H1 (cell line): ENCODE data around the gene ENAH. TPM values are rescaled to one million over a fixed set of nuclear protein-coding genes. Genes with fewer than 3 reads are reported as not detected.

Experiments
- CTCF ChIA-PET: fragments of 300-600 bp; sonication (Branson Sonifier 250); formaldehyde crosslinking; loops from one replicate; lab custom pipeline; 2021; ENCODE audit not compliant: partially characterized antibody; lab: Charles Lee
- POLR2A ChIA-PET: fragments of 300-600 bp; sonication (Branson Sonifier 250); formaldehyde crosslinking; loops from one replicate; lab custom pipeline; 2021; ENCODE audit warnings: inconsistent platforms; ENCODE audit not compliant: partially characterized antibody; lab: Charles Lee
- DNase-seq, 2 experiments: peaks; one replicate each; pipeline versions ENCODE4 v3.0.0 to v3.0.0-alpha.2; 2010 to 2022; ENCODE audit warnings: low spot score in 2 of 2, low read depth in 1 of 2, mixed read lengths in 1 of 2
- FAIRE-seq: peaks from 2 replicates; lab custom pipeline; 2011; peaks lifted over from hg19 to GRCh38; lab: Jason Lieb, UNC
- H2AFZ ChIP-seq: 2 replicates; pipeline ENCODE4 v1.8.1; 2012; ENCODE audit warnings: low read length, inconsistent platforms
- H2AK5ac ChIP-seq: 2 replicates; pipeline ENCODE4 v1.6.1; 2013; ENCODE audit warnings: low read depth, low read length
- H2BK120ac ChIP-seq: replicated peaks from 2 replicates; pipeline ENCODE3; 2013; ENCODE audit warnings: low read depth, low read length, inconsistent platforms
- H2BK12ac ChIP-seq: 2 replicates; pipeline ENCODE4 v1.6.1; 2013; ENCODE audit warnings: low read depth, low read length
- H2BK15ac ChIP-seq: 2 replicates; pipeline ENCODE4 v1.6.1; 2013; ENCODE audit warnings: low read length
- H2BK20ac ChIP-seq: 2 replicates; pipeline ENCODE4 v1.6.1; 2013; ENCODE audit warnings: low read length
- H2BK5ac ChIP-seq: 2 replicates; pipeline ENCODE4 v1.6.1; 2013; ENCODE audit warnings: low read depth, low read length
- H3K14ac ChIP-seq: 2 replicates; pipeline ENCODE4 v1.6.1; 2013; ENCODE audit warnings: inconsistent platforms; ENCODE audit not compliant: insufficient read length
- H3K18ac ChIP-seq: 2 replicates; pipeline ENCODE4 v1.6.1; 2013; ENCODE audit warnings: low read length; ENCODE audit errors: extremely low read depth
- H3K23ac ChIP-seq: 2 replicates; pipeline ENCODE4 v1.6.1; 2013; ENCODE audit warnings: inconsistent platforms; ENCODE audit not compliant: insufficient read length
- H3K23me2 ChIP-seq: 2 replicates; pipeline ENCODE4 v1.6.1; 2013; ENCODE audit warnings: low read depth, low read length
- H3K27ac ChIP-seq: 2 replicates; pipeline ENCODE4 v1.6.1; 2011; ENCODE audit warnings: low read depth, low read length, inconsistent platforms
- H3K27me3 ChIP-seq, 4 experiments: replicated peaks in 1 of 4; 1 replicate in 1 of 4; 2 replicates in 3 of 4; pipeline versions ENCODE4 v1.6.1 to v1.8.1; 2011 to 2013; ENCODE audit warnings: low read length in 3 of 4, mild to moderate bottlenecking in 3 of 4, inconsistent platforms in 2 of 4, mixed read lengths in 2 of 4, moderate library complexity in 1 of 4; ENCODE audit not compliant: control insufficient read depth in 3 of 4, insufficient read depth in 3 of 4; ENCODE audit errors: extremely low read depth in 1 of 4
- H3K36me3 ChIP-seq, 4 experiments: 2 replicates each; pipeline versions ENCODE4 v1.6.1 to v1.8.1; 2011 to 2013; ENCODE audit warnings: mild to moderate bottlenecking in 4 of 4, low read length in 3 of 4, moderate library complexity in 2 of 4, control low read depth in 1 of 4, inconsistent platforms in 1 of 4; ENCODE audit not compliant: insufficient read depth in 4 of 4, control insufficient read depth in 2 of 4
- H3K4ac ChIP-seq: replicated peaks from 2 replicates; pipeline ENCODE3; 2013; ENCODE audit warnings: low read length, low read depth, mixed read lengths, inconsistent platforms; ENCODE audit not compliant: insufficient read length
- H3K4me1 ChIP-seq, 4 experiments: replicated peaks in 1 of 4; 1 replicate in 1 of 4; 2 replicates in 3 of 4; pipeline versions ENCODE4 v1.6.1 to v1.8.1; 2011 to 2013; ENCODE audit warnings: low read length in 3 of 4, inconsistent platforms in 2 of 4, mixed read lengths in 1 of 4; ENCODE audit not compliant: insufficient read depth in 4 of 4, control insufficient read depth in 3 of 4
- H3K4me2 ChIP-seq, 2 experiments: 2 replicates each; pipeline versions ENCODE4 v1.6.1 to v1.8.1; 2011 to 2013; ENCODE audit warnings: low read depth in 2 of 2, low read length in 2 of 2, control low read depth in 1 of 2, inconsistent platforms in 1 of 2, mild to moderate bottlenecking in 1 of 2; ENCODE audit not compliant: insufficient read depth in 1 of 2
- H3K4me3 ChIP-seq, 4 experiments: fragments of 200-600, 300-600 bp in 1 of 4; sonication (generic), shearing (Covaris generic), sonication (Bioruptor Twin) in 1 of 4; 2 replicates each; pipeline versions ENCODE4 v1.5.1 to v1.8.1; 2011 to 2016; ENCODE audit warnings: low read length in 4 of 4, low read depth in 3 of 4, control low read depth in 2 of 4, inconsistent platforms in 2 of 4, mild to moderate bottlenecking in 2 of 4, mixed read lengths in 1 of 4, moderate library complexity in 1 of 4; ENCODE audit not compliant: insufficient read depth in 2 of 4; ENCODE audit errors: extremely low read depth in 1 of 4
- H3K56ac ChIP-seq: replicated peaks from 2 replicates; pipeline ENCODE3; 2013; ENCODE audit warnings: low read depth, mild to moderate bottlenecking, mixed read lengths, low read length, inconsistent platforms; ENCODE audit not compliant: insufficient read length
- H3K79me1 ChIP-seq: 2 replicates; pipeline ENCODE4 v1.6.1; 2013; ENCODE audit warnings: low read depth, low read length, control low read depth
- H3K79me2 ChIP-seq, 2 experiments: 2 replicates each; pipeline versions ENCODE4 v1.6.1 to v1.8.1; 2012 to 2013; ENCODE audit warnings: low read length in 2 of 2, mild to moderate bottlenecking in 2 of 2, inconsistent platforms in 1 of 2; ENCODE audit not compliant: insufficient read depth in 2 of 2, control insufficient read depth in 1 of 2
- H3K9ac ChIP-seq, 4 experiments: replicated peaks in 1 of 4; 1 replicate in 1 of 4; 2 replicates in 3 of 4; pipeline versions ENCODE4 v1.6.1 to v1.8.1; 2011 to 2013; ENCODE audit warnings: low read depth in 3 of 4, low read length in 3 of 4, control low read depth in 2 of 4, mild to moderate bottlenecking in 2 of 4, moderate library complexity in 2 of 4, inconsistent platforms in 1 of 4; ENCODE audit errors: extremely low read depth in 1 of 4
- H3K9me3 ChIP-seq, 2 experiments: 2 replicates each; pipeline versions ENCODE4 v1.6.1 to v1.8.1; 2012 to 2013; ENCODE audit warnings: mild to moderate bottlenecking in 2 of 2, moderate library complexity in 2 of 2, control low read depth in 1 of 2, inconsistent platforms in 1 of 2, low read depth in 1 of 2, low read length in 1 of 2, mixed read lengths in 1 of 2; ENCODE audit not compliant: insufficient read depth in 2 of 2
- H4K20me1 ChIP-seq, 2 experiments: replicated peaks in 1 of 2; 2 replicates each; pipeline versions ENCODE3 to v1.8.1; 2011 to 2013; ENCODE audit warnings: inconsistent platforms in 2 of 2, low read length in 2 of 2, mild to moderate bottlenecking in 1 of 2; ENCODE audit not compliant: insufficient read depth in 2 of 2, control insufficient read depth in 1 of 2
- H4K5ac ChIP-seq: 2 replicates; pipeline ENCODE4 v1.6.1; 2013; ENCODE audit warnings: low read length, low read depth, mixed read lengths, inconsistent platforms; ENCODE audit not compliant: insufficient read length
- H4K8ac ChIP-seq: 2 replicates; pipeline ENCODE4 v1.8.0; 2013; ENCODE audit warnings: mild to moderate bottlenecking, moderate library complexity, low read length, inconsistent platforms; ENCODE audit not compliant: insufficient read depth; ENCODE audit errors: extremely low read depth
- H4K91ac ChIP-seq: replicated peaks from 2 replicates; pipeline ENCODE3; 2013; ENCODE audit warnings: low read length, mixed read lengths, inconsistent platforms; ENCODE audit not compliant: insufficient read length
- EGR1 ChIP-seq: IDR thresholded peaks from 2 replicates; pipeline ENCODE4 v1.6.1; 2011; ENCODE audit warnings: low read depth, low read length, borderline replicate concordance
- EZH2 ChIP-seq: fragments of 200-600 bp; sonication (generic); IDR thresholded peaks from 2 replicates; pipeline ENCODE4 v1.7.1; 2012; ENCODE audit warnings: low read depth, mild to moderate bottlenecking, moderate library complexity, low read length, inconsistent platforms; ENCODE audit not compliant: severe bottlenecking
- POU5F1 ChIP-seq: IDR thresholded peaks from 2 replicates; pipeline ENCODE4 v1.6.1; 2011; ENCODE audit warnings: low read depth, mild to moderate bottlenecking, low read length, moderate library complexity
- SRF ChIP-seq: IDR thresholded peaks from 2 replicates; pipeline ENCODE4 v1.6.1; 2011; ENCODE audit warnings: mild to moderate bottlenecking, low read depth, low read length, moderate library complexity
- WGBS, 2 experiments: shearing (Covaris generic) in 1 of 2; methylation state at CpG; one replicate each; pipeline versions ENCODE4 v1.1.6 to v1.1.7; 2013 to 2015; ENCODE audit warnings: low lambda C conversion rate in 2 of 2, mixed read lengths in 2 of 2, inconsistent platforms in 1 of 2, low coverage in 1 of 2, missing lambda C conversion rate in 1 of 2; ENCODE audit not compliant: insufficient replicate concordance in 2 of 2, insufficient coverage in 1 of 2, insufficient read length in 1 of 2; ENCODE audit errors: extremely low coverage in 1 of 2, missing lambda C conversion rate in 1 of 2; 5-methylcytosine and 5-hydroxymethylcytosine counted together
- polyA plus RNA-seq, 7 experiments: library from polyadenylated mRNA; depleted of rRNA in 3 of 7; stranded (reverse) in 5 of 7; unstranded in 2 of 7; fragments of >200 nt in 5 of 7; fragments of 200-250 nt in 2 of 7; gene quantifications; 1 replicate in 5 of 7; 2 replicates in 1 of 7; 4 replicates in 1 of 7; pipeline versions ENCODE4 v1.2.1 to v1.2.3, GENCODE V29; 2011 to 2013; ENCODE audit warnings: missing spikeins in 2 of 7, mixed read lengths in 2 of 7
- total RNA-seq: library from RNA; stranded (reverse); fragmentation: NEBNext Ultra II Directional; extraction: Animal tissue kit (Norgen Biotek cat#: 25700); gene quantifications from 2 replicates; pipeline ENCODE4 v1.2.1, GENCODE V29; 2021
- TF ChIP-seq, protein P1 (sequence below): IDR thresholded peaks from 2 replicates; pipeline ENCODE4 v1.6.1; 2011; ENCODE audit warnings: low read length, improper control_type of control experiment

ENAH gene
- total and polyA plus RNA-seq, 2 of the 8 experiments (the other 6 are each of a cell fraction or from before 2014, with no cell fraction given): 39.1 to 335 TPM

GRCh38 chr1:225681231-225681630 is 28.3 kb upstream of the ENAH start:
- FAIRE-seq: no peak
- no peak overlapping the region for H3K56ac ChIP-seq
- CTCF ChIA-PET: interaction anchor here (1.2 kb wide), 1 partner anchor 66 kb away, joined by 3 read pairs; no protein-coding TSS in a partner anchor
- peaks cover 0 to 5% (median 1%) of the 10 kb centered on the region in 4 experiments; a peak in 3 of 7 replicates for H3K27me3 ChIP-seq
- H3K23ac ChIP-seq: no peak overlapping the region
- no peaks in the 10 kb centered on the region for H3K79me1 ChIP-seq
- H3K9me3 ChIP-seq: no peaks in the 10 kb centered on the region
- no peak overlapping the region for H2BK5ac ChIP-seq
- no peak overlapping the region for H2BK12ac ChIP-seq
- DNase-seq: no peak
- 82% methylated on average over 2 of the region's 2 CpGs; no CpG with 5 or more reads in 1 of the 2 experiments for WGBS, 2 experiments
- H3K4me3 ChIP-seq: no peak overlapping the region
- no peak overlapping the region for H3K27ac ChIP-seq
- H3K23me2 ChIP-seq: no peaks in the 10 kb centered on the region; the same call in 1 of the 2 replicates
- H3K4me1 ChIP-seq: peaks cover 0 to 7% (median under 1%) of the 10 kb centered on the region in 4 experiments; a peak in 2 of 7 replicates
- no peak overlapping the region for H3K9ac ChIP-seq
- no peak overlapping the region for H2AK5ac ChIP-seq
- no peak overlapping the region for H4K8ac ChIP-seq
- no peaks in the 10 kb centered on the region for H4K20me1 ChIP-seq
- H3K18ac ChIP-seq: no peak overlapping the region
- no peak overlapping the region for H4K5ac ChIP-seq
- no peak overlapping the region for H3K14ac ChIP-seq
- no peak overlapping the region for H3K4ac ChIP-seq
- H2BK15ac ChIP-seq: no peak overlapping the region
- no peak overlapping the region for H2BK20ac ChIP-seq
- H2AFZ ChIP-seq: no peak overlapping the region
- no peaks in the 10 kb centered on the region for H3K79me2 ChIP-seq
- POLR2A ChIA-PET: interaction anchor here (0.8 kb wide), 1 partner anchor 27 kb away, joined by 5 read pairs; no protein-coding TSS in a partner anchor
- no peak overlapping the region for H3K4me2 ChIP-seq
- H4K91ac ChIP-seq: no peak overlapping the region
- no peaks in the 10 kb centered on the region for H3K36me3 ChIP-seq
- no peak overlapping the region for H2BK120ac ChIP-seq
- no peak for TF ChIP-seq POU5F1
- TF ChIP-seq SRF: no peak
- TF ChIP-seq, protein P1, sequence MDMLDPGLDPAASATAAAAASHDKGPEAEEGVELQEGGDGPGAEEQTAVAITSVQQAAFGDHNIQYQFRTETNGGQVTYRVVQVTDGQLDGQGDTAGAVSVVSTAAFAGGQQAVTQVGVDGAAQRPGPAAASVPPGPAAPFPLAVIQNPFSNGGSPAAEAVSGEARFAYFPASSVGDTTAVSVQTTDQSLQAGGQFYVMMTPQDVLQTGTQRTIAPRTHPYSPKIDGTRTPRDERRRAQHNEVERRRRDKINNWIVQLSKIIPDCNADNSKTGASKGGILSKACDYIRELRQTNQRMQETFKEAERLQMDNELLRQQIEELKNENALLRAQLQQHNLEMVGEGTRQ: no peak
- TF ChIP-seq EGR1: no peak
- no peak for TF ChIP-seq EZH2
